SK-N-SH (cell line): Measurements from ENCODE around the gene C17orf75. TPM values are rescaled to one million over a fixed set of nuclear protein-coding genes. Genes with fewer than 3 reads are reported as not detected.

Experiments
- CTCF ChIA-PET: fragments of 300-600, 350-600 bp; formaldehyde crosslinking; extraction: SDS; loops from one replicate; lab custom pipeline; 2021; lab: Yijun Ruan, JAX
- POLR2A ChIA-PET: fragments of 350-600 bp; sonication (Branson Sonifier 250); formaldehyde crosslinking; extraction: SDS; loops from one replicate; lab custom pipeline; 2020; ENCODE audit warnings: antibody characterized with exemption, inconsistent platforms; lab: Yijun Ruan, JAX
- DNase-seq: peaks from one replicate; pipeline ENCODE4 v3.0.0; 2012
- H2AFZ ChIP-seq: fragments of 200-600 bp; sonication (generic); 2 replicates; pipeline ENCODE4 v1.8.1; 2016; ENCODE audit warnings: antibody characterized with exemption, mild to moderate bottlenecking, low read depth
- H3F3A ChIP-seq: fragments of 200-600 bp; sonication (generic); replicated peaks from 2 replicates; pipeline ENCODE3; 2016; ENCODE audit warnings: antibody characterized with exemption, mild to moderate bottlenecking; ENCODE audit not compliant: insufficient read depth
- H3K27ac ChIP-seq, 2 experiments: fragments of 200-500 bp in 1 of 2; fragments of 200-600 bp in 1 of 2; sonication (Bioruptor generic) in 1 of 2; sonication (generic), shearing (Covaris generic) in 1 of 2; 2 replicates each; pipeline versions ENCODE4 v1.5.1 to v1.6.1; 2014 to 2016; ENCODE audit warnings: low read depth in 2 of 2, inconsistent platforms in 1 of 2, low read length in 1 of 2, mild to moderate bottlenecking in 1 of 2, mixed read lengths in 1 of 2
- H3K27me3 ChIP-seq: fragments of 200-600 bp; sonication (generic), shearing (Covaris generic); 2 replicates; pipeline ENCODE4 v1.6.1; 2016; ENCODE audit warnings: mixed run types; ENCODE audit not compliant: insufficient read depth
- H3K36me3 ChIP-seq, 2 experiments: fragments of 200-500 bp in 1 of 2; fragments of 200-600 bp in 1 of 2; sonication (Bioruptor generic) in 1 of 2; sonication (generic) in 1 of 2; replicated peaks in 1 of 2; 2 replicates each; pipeline versions ENCODE3 to v1.5.1; 2014 to 2016; ENCODE audit warnings: low read length in 1 of 2, mild to moderate bottlenecking in 1 of 2; ENCODE audit not compliant: insufficient read depth in 2 of 2, control insufficient read depth in 1 of 2
- H3K4me1 ChIP-seq, 2 experiments: fragments of 200-500 bp in 1 of 2; fragments of 200-600 bp in 1 of 2; sonication (Bioruptor generic) in 1 of 2; sonication (generic), shearing (Covaris generic) in 1 of 2; 2 replicates each; pipeline versions ENCODE4 v1.5.1 to v1.6.1; 2014 to 2016; ENCODE audit warnings: low read depth in 1 of 2, low read length in 1 of 2, mixed run types in 1 of 2; ENCODE audit not compliant: insufficient read depth in 2 of 2, control insufficient read depth in 1 of 2
- H3K4me2 ChIP-seq: fragments of 200-600 bp; sonication (generic), shearing (Covaris generic); 2 replicates; pipeline ENCODE4 v1.6.1; 2017; ENCODE audit warnings: mixed run types
- H3K4me3 ChIP-seq, 2 experiments: fragments of 200-500 bp in 1 of 2; fragments of 200-600 bp in 1 of 2; sonication (Bioruptor generic) in 1 of 2; sonication (generic), shearing (Covaris generic) in 1 of 2; 2 replicates each; pipeline versions ENCODE4 v1.5.1 to v1.8.1; 2014 to 2016; ENCODE audit warnings: low read depth in 2 of 2, inconsistent platforms in 1 of 2, low read length in 1 of 2, mild to moderate bottlenecking in 1 of 2, mixed read lengths in 1 of 2, moderate library complexity in 1 of 2
- H3K79me2 ChIP-seq: fragments of 200-600 bp; sonication (generic); 2 replicates; pipeline ENCODE4 v1.8.1; 2017; ENCODE audit warnings: mild to moderate bottlenecking; ENCODE audit not compliant: insufficient read depth
- H3K9ac ChIP-seq: fragments of 200-600 bp; sonication (generic); 2 replicates; pipeline ENCODE4 v1.6.1; 2017; ENCODE audit warnings: mixed run types
- H3K9me2 ChIP-seq: fragments of 200-600 bp; sonication (generic); 2 replicates; pipeline ENCODE4 v1.6.1; 2017; ENCODE audit warnings: mixed run types
- H3K9me3 ChIP-seq: fragments of 200-600 bp; sonication (generic); 2 replicates; pipeline ENCODE4 v1.6.1; 2017; ENCODE audit warnings: mixed run types, mild to moderate bottlenecking, moderate library complexity
- H4K20me1 ChIP-seq: fragments of 200-600 bp; sonication (generic); 2 replicates; pipeline ENCODE4 v1.6.1; 2017; ENCODE audit warnings: mild to moderate bottlenecking, mixed run types; ENCODE audit not compliant: insufficient read depth
- CHD2 ChIP-seq: fragments of 150-350 bp; IDR thresholded peaks from 2 replicates; pipeline ENCODE4 v1.6.1; 2018; ENCODE audit warnings: low read length; ENCODE audit not compliant: partially characterized antibody
- EP300 ChIP-seq, 2 experiments: IDR thresholded peaks; 2 replicates each; pipeline versions ENCODE4 v1.4.0 to v1.6.1; 2012; ENCODE audit warnings: borderline replicate concordance in 1 of 2, low read depth in 1 of 2, low read length in 1 of 2
- EZH2phosphoT487 ChIP-seq: fragments of 200-600 bp; sonication (generic); IDR thresholded peaks from 2 replicates; pipeline ENCODE4 v1.6.1; 2017; ENCODE audit warnings: low read depth, mixed run types, mild to moderate bottlenecking, antibody characterized with exemption, moderate library complexity, borderline replicate concordance
- GATA2 ChIP-seq: sonication (generic); formaldehyde crosslinking; IDR thresholded peaks from 2 replicates; pipeline ENCODE4 v1.5.0; 2020; ENCODE audit warnings: mild to moderate bottlenecking, missing genetic modification reagents
- IRF3 ChIP-seq: fragments of 150-350 bp; IDR thresholded peaks from 2 replicates; pipeline ENCODE4 v1.6.1; 2016; ENCODE audit warnings: mild to moderate bottlenecking, low read depth, low read length
- MAX ChIP-seq: IDR thresholded peaks from 2 replicates; pipeline ENCODE4 v1.4.0; 2012; ENCODE audit warnings: low read depth
- MEF2A ChIP-seq: IDR thresholded peaks from 2 replicates; pipeline ENCODE4 v1.4.0; 2012; ENCODE audit warnings: low read depth, borderline replicate concordance
- MXI1 ChIP-seq: IDR thresholded peaks from 2 replicates; pipeline ENCODE4 v1.6.1; 2012; ENCODE audit warnings: mild to moderate bottlenecking, low read depth, low read length, improper control_type of control experiment
- NRF1 ChIP-seq: IDR thresholded peaks from 2 replicates; pipeline ENCODE4 v1.6.1; 2012; ENCODE audit warnings: low read depth, mild to moderate bottlenecking, low read length
- RCOR1 ChIP-seq: fragments of 150-350 bp; IDR thresholded peaks from 2 replicates; pipeline ENCODE4 v1.6.1; 2017; ENCODE audit warnings: antibody characterized with exemption, low read length
- RFX5 ChIP-seq: IDR thresholded peaks from 2 replicates; pipeline ENCODE4 v1.6.1; 2012; ENCODE audit warnings: mild to moderate bottlenecking, improper control_type of control experiment, low read length
- RXRA ChIP-seq: IDR thresholded peaks from 2 replicates; pipeline ENCODE4 v1.4.0; 2012; ENCODE audit warnings: low read depth, mild to moderate bottlenecking, borderline replicate concordance
- SMC3 ChIP-seq: IDR thresholded peaks from 2 replicates; pipeline ENCODE4 v1.6.1; 2012; ENCODE audit warnings: low read depth, low read length, improper control_type of control experiment
- YY1 ChIP-seq: IDR thresholded peaks from 2 replicates; pipeline ENCODE4 v1.4.0; 2012; ENCODE audit warnings: low read depth, mild to moderate bottlenecking
- WGBS: methylation state at CpG from one replicate; pipeline ENCODE4 v1.1.6; 2017; ENCODE audit warnings: low lambda C conversion rate; 5-methylcytosine and 5-hydroxymethylcytosine counted together
- polyA plus RNA-seq, 3 experiments: library from polyadenylated mRNA; depleted of rRNA; stranded (reverse); fragments of >200 nt; gene quantifications; 2 replicates each; pipeline ENCODE4 v1.2.3, GENCODE V29; 2012
- TF ChIP-seq, protein P1 (sequence below): IDR thresholded peaks from 2 replicates; pipeline ENCODE4; 2012
- TF ChIP-seq, protein P2 (sequence below): fragments of 150-350 bp; IDR thresholded peaks from 2 replicates; pipeline ENCODE4 v1.6.1; 2017; ENCODE audit warnings: antibody characterized with exemption, low read length, low read depth, borderline replicate concordance

Gene C17orf75
- polyA plus RNA-seq, 1 of the 3 experiments (the other 2 are of a cell fraction) = 14.2 TPM

DNA sequence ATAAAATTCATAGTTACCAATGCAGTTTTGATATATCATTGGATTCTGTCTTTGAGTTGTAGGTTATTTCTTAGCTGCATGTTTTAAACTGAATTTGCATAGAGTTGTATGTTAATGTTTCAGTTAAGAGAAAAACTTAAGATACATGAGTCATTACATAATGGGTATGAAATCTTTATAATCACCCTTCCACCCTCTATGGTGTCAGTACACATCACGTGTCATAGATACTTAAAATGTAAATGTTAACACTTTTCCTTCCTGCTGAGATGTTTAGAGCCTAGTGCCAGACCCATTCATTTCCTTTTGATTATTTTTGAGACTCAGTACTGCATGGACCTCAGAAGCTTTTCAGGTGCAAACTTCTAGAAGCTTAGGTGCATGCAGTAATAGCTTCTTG is 28.5 kb upstream of the C17orf75 start (continued):
- TF ChIP-seq IRF3 (no peak), MAX (no peak), CHD2 (no peak), RCOR1 (no peak), NRF1 (no peak), EZH2phosphoT487 (no peak), RXRA (no peak), MXI1 (no peak), YY1 (no peak)
- TF ChIP-seq, protein P1, sequence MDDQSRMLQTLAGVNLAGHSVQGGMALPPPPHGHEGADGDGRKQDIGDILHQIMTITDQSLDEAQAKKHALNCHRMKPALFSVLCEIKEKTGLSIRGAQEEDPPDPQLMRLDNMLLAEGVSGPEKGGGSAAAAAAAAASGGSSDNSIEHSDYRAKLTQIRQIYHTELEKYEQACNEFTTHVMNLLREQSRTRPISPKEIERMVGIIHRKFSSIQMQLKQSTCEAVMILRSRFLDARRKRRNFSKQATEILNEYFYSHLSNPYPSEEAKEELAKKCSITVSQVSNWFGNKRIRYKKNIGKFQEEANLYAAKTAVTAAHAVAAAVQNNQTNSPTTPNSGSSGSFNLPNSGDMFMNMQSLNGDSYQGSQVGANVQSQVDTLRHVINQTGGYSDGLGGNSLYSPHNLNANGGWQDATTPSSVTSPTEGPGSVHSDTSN = no peak
- TF ChIP-seq, all 33 proteins: peak for 0

GRCh38 chr17:32361270-32361669 is 19.3 kb upstream of the C17orf75 start:
- Histone ChIP-seq H3K4me1 (no peaks in the 10 kb centered on the region), H3K27me3 (no peaks in the 10 kb centered on the region), H3K36me3 (peaks cover 75 to 90% of the 10 kb centered on the region in 2 experiments), H3K9me2 (no peaks in the 10 kb centered on the region), H4K20me1 (peaks cover 92% of the 10 kb centered on the region), H3K9me3 (no peaks in the 10 kb centered on the region), H3F3A (peaks cover 40% of the 10 kb centered on the region), H3K27ac (no peak overlapping the region), H2AFZ (no peak overlapping the region), H3K79me2 (peaks cover 97% of the 10 kb centered on the region), H3K4me3 (no peak overlapping the region), H3K4me2 (no peak overlapping the region), H3K9ac (no peak overlapping the region)
- no peak for DNase-seq
- 97% methylated on average over 1 of the region's 1 CpG for WGBS
- TF ChIP-seq, protein P2, sequence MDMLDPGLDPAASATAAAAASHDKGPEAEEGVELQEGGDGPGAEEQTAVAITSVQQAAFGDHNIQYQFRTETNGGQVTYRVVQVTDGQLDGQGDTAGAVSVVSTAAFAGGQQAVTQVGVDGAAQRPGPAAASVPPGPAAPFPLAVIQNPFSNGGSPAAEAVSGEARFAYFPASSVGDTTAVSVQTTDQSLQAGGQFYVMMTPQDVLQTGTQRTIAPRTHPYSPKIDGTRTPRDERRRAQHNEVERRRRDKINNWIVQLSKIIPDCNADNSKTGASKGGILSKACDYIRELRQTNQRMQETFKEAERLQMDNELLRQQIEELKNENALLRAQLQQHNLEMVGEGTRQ = no peak
- TF ChIP-seq MEF2A (no peak), YY1 (no peak), EZH2phosphoT487 (no peak), EP300 (IDR thresholded peaks at IDR 0.05; ENCODE audit: borderline replicate concordance in 1 of 2, low read depth in 1 of 2, low read length in 1 of 2) (no peak), GATA2 (CRISPR knock-in tag) (no peak), SMC3 (no peak), RFX5 (no peak)
- ChIA-PET CTCF (interaction anchor here (1.8 kb wide), 2 partner anchors 10 to 41 kb away, joined by 4 to 6 read pairs; no protein-coding TSS in a partner anchor), POLR2A (no interaction called here)
